Tibial nerve (tissue), 4 donors: ENCODE results near the gene MUC5B. TPM values are rescaled to one million over a fixed set of nuclear protein-coding genes. Genes with fewer than 3 reads are reported as not detected.

ENCODE experiments used
- DNase-seq, 2 donors: peaks; one replicate each; pipeline ENCODE4 v3.0.0-alpha.2; 2019; ENCODE audit warnings: low spot score in 2 of 2
- H3K27ac ChIP-seq, 4 donors: fragments of 200-600 bp; sonication (generic) in 3 of 4; one replicate each; pipeline ENCODE4 v1.5.1; 2017 to 2019; ENCODE audit warnings: mild to moderate bottlenecking in 1 of 4
- H3K27me3 ChIP-seq, 2 donors: fragments of 200-600 bp; sonication (generic) in 1 of 2; one replicate each; pipeline versions ENCODE4 v1.5.1 to v1.6.0; 2017 to 2019
- H3K36me3 ChIP-seq, 3 donors: fragments of 200-600 bp; sonication (generic); one replicate each; pipeline ENCODE4 v1.5.1; 2018 to 2019
- H3K4me1 ChIP-seq, 4 donors: fragments of 200-600 bp; sonication (generic) in 3 of 4; one replicate each; pipeline ENCODE4 v1.5.1; 2017 to 2019
- H3K4me3 ChIP-seq, 4 donors: fragments of 200-600 bp; sonication (generic) in 3 of 4; one replicate each; pipeline ENCODE4 v1.5.1; 2017 to 2019; ENCODE audit warnings: mild to moderate bottlenecking in 1 of 4, moderate library complexity in 1 of 4
- H3K9me3 ChIP-seq, 4 donors: fragments of 200-600 bp; sonication (generic) in 3 of 4; one replicate each; pipeline ENCODE4 v1.5.1; 2017 to 2019
- EP300 ChIP-seq, 2 donors: sonication (generic); formaldehyde crosslinking; IDR thresholded peaks; one replicate each; pipeline ENCODE4 v1.6.1; 2017; ENCODE audit warnings: antibody characterized with exemption in 2 of 2, mild to moderate bottlenecking in 1 of 2
- POLR2A ChIP-seq, 2 donors: fragments of 450-650 bp; IDR thresholded peaks; one replicate each; pipeline ENCODE4 v1.6.1; 2017; ENCODE audit warnings: antibody characterized with exemption in 2 of 2, mild to moderate bottlenecking in 2 of 2, moderate library complexity in 2 of 2
- WGBS, 2 donors: methylation state at CpG; one replicate each; pipeline ENCODE4 v1.1.5; 2018; 5-methylcytosine and 5-hydroxymethylcytosine counted together
- total RNA-seq, 4 donors: library from RNA; depleted of rRNA; stranded (reverse); fragments of >200 nt; gene quantifications; one replicate each; pipeline ENCODE4 v1.1.0, GENCODE V29; 2016
- TF ChIP-seq, protein P1 (sequence below), 5 experiments: fragments of 200-600 bp in 3 of 5; fragments of 450-650 bp in 2 of 5; sonication (generic) in 3 of 5; IDR thresholded peaks; one replicate each; pipeline ENCODE4 v1.5.1; 2016 to 2019; ENCODE audit warnings: antibody characterized with exemption in 5 of 5, mild to moderate bottlenecking in 3 of 5, moderate library complexity in 2 of 5

The MUC5B gene
- total RNA-seq, 4 donors from 2014 or later = under 0.01 to 0.22 TPM; not detected in 2

DNA sequence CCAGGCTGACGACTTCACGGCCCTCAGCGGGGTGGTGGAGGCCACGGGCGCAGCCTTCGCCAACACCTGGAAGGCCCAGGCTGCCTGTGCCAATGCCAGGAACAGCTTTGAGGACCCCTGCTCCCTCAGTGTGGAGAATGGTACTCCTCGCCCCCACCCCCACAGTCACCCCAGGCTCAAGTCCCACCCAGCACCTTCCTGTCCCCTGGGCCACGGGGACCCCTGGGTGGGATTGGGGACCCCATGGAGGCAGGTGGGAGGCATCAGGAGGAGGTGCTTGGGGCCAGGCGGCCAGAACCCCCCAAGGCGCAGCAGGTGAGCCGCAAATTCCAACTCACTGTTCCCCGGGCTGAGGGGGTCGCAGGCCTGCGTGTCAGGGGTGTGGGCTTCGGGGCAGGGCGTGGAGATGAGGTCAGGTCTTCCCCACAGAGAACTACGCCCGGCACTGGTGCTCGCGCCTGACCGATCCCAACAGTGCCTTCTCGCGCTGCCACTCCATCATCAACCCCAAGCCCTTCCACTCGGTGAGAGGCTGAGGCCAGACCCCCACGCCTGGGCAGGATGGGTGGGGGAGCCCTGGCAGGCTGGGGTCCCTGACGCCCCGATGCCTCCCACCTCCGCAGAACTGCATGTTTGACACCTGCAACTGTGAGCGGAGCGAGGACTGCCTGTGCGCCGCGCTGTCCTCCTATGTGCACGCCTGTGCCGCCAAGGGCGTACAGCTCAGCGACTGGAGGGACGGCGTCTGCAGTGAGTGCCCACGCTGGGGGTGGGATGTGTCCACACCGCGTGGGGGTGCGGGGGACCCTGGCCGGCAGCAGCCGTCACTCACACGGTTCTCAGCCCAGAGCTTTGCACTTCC, 9.4 kb downstream of the MUC5B start:
- TF ChIP-seq EP300 (IDR thresholded peaks at IDR 0.05) = no peak
- Histone ChIP-seq H3K4me1 (no peaks in the 10 kb centered on the region), H3K9me3 (no peaks in the 10 kb centered on the region), H3K36me3 (peaks cover 0 to 8% (median 0%) of the 10 kb centered on the region in 3 donors), H3K4me3 (no peak overlapping the region), H3K27me3 (peaks cover 0 to 14% of the 10 kb centered on the region in 2 donors), H3K27ac (no peak overlapping the region)
- DNase-seq = no peak
- WGBS, 2 donors = 76 to 81% methylated on average over 23 to 40 of the region's 46 CpGs

DNA sequence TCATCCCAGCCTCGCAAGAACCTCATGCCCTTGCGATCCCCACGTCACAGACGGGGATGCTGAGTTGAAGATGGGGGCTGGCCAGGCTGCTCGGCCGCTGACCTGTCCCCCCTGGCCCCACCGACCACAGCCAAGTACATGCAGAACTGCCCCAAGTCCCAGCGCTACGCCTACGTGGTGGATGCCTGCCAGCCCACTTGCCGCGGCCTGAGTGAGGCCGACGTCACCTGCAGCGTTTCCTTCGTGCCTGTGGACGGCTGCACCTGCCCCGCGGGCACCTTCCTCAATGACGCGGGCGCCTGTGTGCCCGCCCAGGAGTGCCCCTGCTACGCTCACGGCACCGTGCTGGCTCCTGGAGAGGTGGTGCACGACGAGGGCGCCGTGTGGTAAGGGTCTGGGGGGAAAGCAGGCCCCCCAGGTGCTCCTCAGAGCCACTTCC, 10.0 kb downstream of the MUC5B start:
- Histone ChIP-seq H3K9me3 (no peaks in the 10 kb centered on the region), H3K4me3 (no peak overlapping the region), H3K27ac (no peak overlapping the region), H3K4me1 (no peaks in the 10 kb centered on the region), H3K27me3 (peaks cover 0 to 14% of the 10 kb centered on the region in 2 donors), H3K36me3 (peaks cover 0 to 8% (median 0%) of the 10 kb centered on the region in 3 donors)
- 77 to 81% methylated on average over 25 to 30 of the region's 30 CpGs for WGBS, 2 donors
- no peak for TF ChIP-seq EP300 (IDR thresholded peaks at IDR 0.05)
- TF ChIP-seq POLR2A (IDR thresholded peaks at IDR 0.05) = no peak
- DNase-seq = no peak

DNA sequence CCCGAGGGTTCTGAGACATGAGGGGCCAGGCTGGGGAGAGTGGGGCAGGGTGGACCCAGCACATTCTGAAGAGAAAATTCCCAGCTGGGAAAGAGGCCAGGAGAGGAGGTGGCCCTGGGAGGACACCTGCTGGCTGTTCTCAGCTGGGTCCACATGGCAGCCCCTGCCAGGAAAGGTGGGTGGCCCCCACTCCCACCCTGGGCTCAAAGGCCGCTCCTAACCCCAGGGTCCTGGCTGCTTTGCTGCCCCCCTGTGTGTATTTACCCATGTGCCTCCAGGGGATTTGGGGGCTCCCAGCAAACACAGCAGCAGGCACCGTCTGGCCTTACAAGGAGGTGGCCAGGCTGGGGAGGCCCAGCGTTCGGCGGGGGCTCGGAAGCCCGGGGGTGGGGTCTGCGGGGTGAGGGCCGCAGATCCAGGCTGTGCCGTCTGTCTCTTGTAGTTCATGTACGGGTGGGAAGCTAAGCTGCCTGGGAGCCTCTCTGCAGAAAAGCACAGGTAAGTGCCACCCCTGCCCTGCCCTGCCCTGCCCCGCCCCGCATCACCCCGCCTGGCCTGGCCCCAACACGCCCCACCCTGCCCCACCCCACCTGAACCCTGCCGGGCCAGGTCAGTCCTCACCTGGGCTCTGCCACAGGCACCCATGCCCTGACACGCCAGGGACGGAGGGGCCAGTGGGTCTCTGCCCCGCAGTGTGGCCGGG, 10.6 kb downstream of the MUC5B start:
- no peaks in the 10 kb centered on the region for H3K9me3 ChIP-seq
- no peak for TF ChIP-seq EP300 (IDR thresholded peaks at IDR 0.05)
- no peak for TF ChIP-seq POLR2A (IDR thresholded peaks at IDR 0.05)
- TF ChIP-seq, protein P1, sequence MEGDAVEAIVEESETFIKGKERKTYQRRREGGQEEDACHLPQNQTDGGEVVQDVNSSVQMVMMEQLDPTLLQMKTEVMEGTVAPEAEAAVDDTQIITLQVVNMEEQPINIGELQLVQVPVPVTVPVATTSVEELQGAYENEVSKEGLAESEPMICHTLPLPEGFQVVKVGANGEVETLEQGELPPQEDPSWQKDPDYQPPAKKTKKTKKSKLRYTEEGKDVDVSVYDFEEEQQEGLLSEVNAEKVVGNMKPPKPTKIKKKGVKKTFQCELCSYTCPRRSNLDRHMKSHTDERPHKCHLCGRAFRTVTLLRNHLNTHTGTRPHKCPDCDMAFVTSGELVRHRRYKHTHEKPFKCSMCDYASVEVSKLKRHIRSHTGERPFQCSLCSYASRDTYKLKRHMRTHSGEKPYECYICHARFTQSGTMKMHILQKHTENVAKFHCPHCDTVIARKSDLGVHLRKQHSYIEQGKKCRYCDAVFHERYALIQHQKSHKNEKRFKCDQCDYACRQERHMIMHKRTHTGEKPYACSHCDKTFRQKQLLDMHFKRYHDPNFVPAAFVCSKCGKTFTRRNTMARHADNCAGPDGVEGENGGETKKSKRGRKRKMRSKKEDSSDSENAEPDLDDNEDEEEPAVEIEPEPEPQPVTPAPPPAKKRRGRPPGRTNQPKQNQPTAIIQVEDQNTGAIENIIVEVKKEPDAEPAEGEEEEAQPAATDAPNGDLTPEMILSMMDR (IDR thresholded peaks at IDR 0.05) = no peak
- no peak overlapping the region for H3K4me3 ChIP-seq
- 67 to 82% methylated on average over 3 to 12 of the region's 21 CpGs for WGBS, 2 donors
- DNase-seq = no peak
- H3K36me3 ChIP-seq = peaks cover 0 to 8% (median 0%) of the 10 kb centered on the region in 3 donors
- H3K27ac ChIP-seq = no peak overlapping the region
- peaks cover 0 to 14% of the 10 kb centered on the region in 2 donors for H3K27me3 ChIP-seq
- no peaks in the 10 kb centered on the region for H3K4me1 ChIP-seq

DNA sequence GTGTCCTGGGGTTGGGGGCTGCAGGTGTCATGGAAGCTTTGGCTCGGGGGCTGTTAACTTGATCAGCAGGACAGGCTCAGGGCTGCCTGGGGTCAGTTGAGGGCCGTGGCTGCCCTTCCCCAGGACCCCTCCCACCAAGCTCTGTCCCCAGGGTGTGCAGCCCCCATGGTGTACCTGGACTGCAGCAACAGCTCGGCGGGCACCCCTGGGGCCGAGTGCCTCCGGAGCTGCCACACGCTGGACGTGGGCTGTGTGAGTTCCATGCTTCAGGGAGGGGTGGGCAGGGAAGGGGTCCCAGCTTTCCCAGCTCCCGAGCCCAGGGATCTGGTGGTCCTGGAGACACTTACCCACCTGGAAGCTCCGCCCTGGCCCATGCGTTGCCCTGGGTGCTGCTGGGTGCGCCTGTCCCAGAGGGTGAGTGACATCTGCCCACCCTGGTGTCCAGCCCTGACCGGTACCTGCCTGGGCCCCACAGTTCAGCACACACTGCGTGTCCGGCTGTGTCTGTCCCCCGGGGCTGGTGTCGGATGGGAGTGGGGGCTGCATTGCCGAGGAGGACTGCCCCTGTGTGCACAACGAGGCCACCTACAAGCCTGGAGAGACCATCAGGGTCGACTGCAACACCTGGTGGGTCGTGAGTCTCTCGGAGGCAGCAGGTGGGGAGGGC, 11.3 kb downstream of the MUC5B start:
- H3K27ac ChIP-seq = no peak overlapping the region
- no peak overlapping the region for H3K4me3 ChIP-seq
- no peak for DNase-seq
- WGBS, 2 donors = 66% methylated on average over 21 of the region's 22 CpGs; no CpG with 5 or more reads in 1 of the 2 donors
- TF ChIP-seq, protein P1 (IDR thresholded peaks at IDR 0.05) = no peak
- no peak for TF ChIP-seq EP300 (IDR thresholded peaks at IDR 0.05)
- no peak for TF ChIP-seq POLR2A (IDR thresholded peaks at IDR 0.05)
- no peaks in the 10 kb centered on the region for H3K4me1 ChIP-seq
- peaks cover 0 to 11% of the 10 kb centered on the region in 2 donors for H3K27me3 ChIP-seq
- peaks cover 0 to 8% (median 0%) of the 10 kb centered on the region in 3 donors for H3K36me3 ChIP-seq
- no peaks in the 10 kb centered on the region for H3K9me3 ChIP-seq

DNA sequence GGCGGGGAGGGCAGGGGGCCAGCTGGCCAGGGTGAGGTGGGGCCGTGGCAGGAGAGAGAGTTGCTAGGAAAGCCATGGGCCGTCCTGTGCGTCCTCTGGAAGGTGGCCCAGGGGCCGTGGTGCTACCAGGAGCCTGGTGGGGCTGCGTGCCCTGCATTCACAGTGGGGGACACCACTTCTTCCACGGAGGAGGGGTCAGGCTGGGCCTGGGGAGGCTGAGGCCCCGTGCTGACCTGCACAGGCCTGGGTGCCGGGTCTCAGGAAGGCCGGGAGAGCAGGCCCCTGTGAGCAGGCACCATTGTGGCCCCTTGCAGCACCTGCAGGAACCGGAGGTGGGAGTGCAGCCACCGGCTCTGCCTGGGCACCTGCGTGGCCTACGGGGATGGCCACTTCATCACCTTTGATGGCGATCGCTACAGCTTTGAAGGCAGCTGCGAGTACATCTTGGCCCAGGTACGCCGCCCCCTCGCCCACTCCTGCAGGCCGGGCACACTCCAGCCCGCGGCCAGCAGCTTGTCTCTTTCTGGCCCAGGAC, 12.0 kb downstream of the MUC5B start:
- no peak overlapping the region for H3K27ac ChIP-seq
- no peak for DNase-seq
- peaks cover 0 to 10% of the 10 kb centered on the region in 2 donors for H3K27me3 ChIP-seq
- H3K4me1 ChIP-seq = no peaks in the 10 kb centered on the region
- H3K4me3 ChIP-seq = no peak overlapping the region
- TF ChIP-seq POLR2A (IDR thresholded peaks at IDR 0.05) = no peak
- TF ChIP-seq, protein P1 (IDR thresholded peaks at IDR 0.05) = no peak
- 82 to 83% methylated on average over 15 to 16 of the region's 23 CpGs for WGBS, 2 donors
- H3K36me3 ChIP-seq = peaks cover 0 to 8% (median 0%) of the 10 kb centered on the region in 3 donors
- no peaks in the 10 kb centered on the region for H3K9me3 ChIP-seq
